Mucosa of descending colon (tissue), 3 donors: ENCODE results near the gene OAS2. TPM values are rescaled to one million over a fixed set of nuclear protein-coding genes. Genes with fewer than 3 reads are reported as not detected.

Experiments
- ATAC-seq: fragments of 200-7000 bp; cut with Tn5 transposase; one replicate; pipeline ENCODE4 v1.9.1; 2020; ENCODE audit warnings: mild to moderate bottlenecking, moderate library complexity
- DNase-seq, 3 donors: peaks; one replicate each; pipeline ENCODE4 v3.0.0-alpha.2; 2020
- H3K36me3 ChIP-seq: fragments of 200-600 bp; one replicate; pipeline ENCODE4 v1.8.0; 2021; ENCODE audit warnings: low read depth, mild to moderate bottlenecking
- H3K4me1 ChIP-seq: fragments of 200-600 bp; one replicate; pipeline ENCODE4 v1.8.0; 2021; ENCODE audit warnings: low read depth, mild to moderate bottlenecking
- H3K4me3 ChIP-seq: fragments of 200-600 bp; one replicate; pipeline ENCODE4 v1.8.0; 2021; ENCODE audit warnings: mild to moderate bottlenecking
- H3K9me3 ChIP-seq: fragments of 200-600 bp; one replicate; pipeline ENCODE4 v1.8.0; 2021; ENCODE audit warnings: mild to moderate bottlenecking
- CTCF ChIP-seq: fragments of 200-600 bp; IDR thresholded peaks from one replicate; pipeline ENCODE4 v1.8.0; 2022; ENCODE audit warnings: antibody characterized with exemption, mild to moderate bottlenecking
- intact Hi-C, 2 donors: fragments of 100-400 bp; cut with DNase I in 1 of 2; cut with micrococcal nuclease in 1 of 2; formaldehyde crosslinking; loops; one replicate each; pipeline versions ENCODE4 v1.11.0 to v1.11.1; 2022; cut with DNase I, micrococcal nuclease
- total RNA-seq, 3 donors: library from RNA; stranded (reverse); fragmentation: NEBNext Ultra II Directional in 2 of 3; extraction: Animal tissue kit (Norgen Biotek cat#: 25700) in 2 of 3; gene quantifications; one replicate each; pipeline versions ENCODE4 v1.2.1 to v1.2.4, GENCODE V29; 2021 to 2023
- donor health status: DM: no; HTN: no; CAD: no; lungs with moderate emphysema.
- donor health status: DM: no; HTN: no; CAD: no.
- donor health status: DM: no; HTN: yes; CAD: no.

Gene OAS2
- total RNA-seq, 3 donors from 2014 or later, result 4.6 to 7.0 (median 5.5) TPM

DNA sequence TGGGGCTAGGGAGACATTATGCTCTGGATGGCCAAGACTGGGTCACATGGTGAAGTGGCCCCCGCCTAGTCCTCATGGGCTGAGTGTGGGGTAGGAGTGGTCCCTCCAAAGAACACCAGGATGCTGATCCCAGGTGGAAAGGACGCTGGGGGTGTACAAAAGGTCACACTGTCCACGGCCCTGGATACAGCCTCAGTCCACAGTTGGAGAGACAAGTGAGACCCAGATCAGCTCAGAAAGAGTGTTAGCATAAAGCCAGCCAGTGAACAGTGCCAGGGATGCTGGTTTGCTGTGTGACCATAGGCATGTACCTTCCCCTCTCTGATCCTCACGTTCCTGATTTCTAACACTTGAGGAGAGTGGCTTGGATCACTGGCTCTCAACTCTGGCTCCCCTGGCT lies 13.4 kb upstream of the OAS2 start:
- TF ChIP-seq CTCF, result no peak
- ATAC-seq (no peak), DNase-seq (no peak)
- H3K4me3 ChIP-seq, result no peak overlapping the region
- H3K9me3 ChIP-seq, result no peaks in the 10 kb centered on the region
- H3K36me3 ChIP-seq, result no peaks in the 10 kb centered on the region
- intact Hi-C loops, result no loop called here
- no peaks in the 10 kb centered on the region for H3K4me1 ChIP-seq

DNA sequence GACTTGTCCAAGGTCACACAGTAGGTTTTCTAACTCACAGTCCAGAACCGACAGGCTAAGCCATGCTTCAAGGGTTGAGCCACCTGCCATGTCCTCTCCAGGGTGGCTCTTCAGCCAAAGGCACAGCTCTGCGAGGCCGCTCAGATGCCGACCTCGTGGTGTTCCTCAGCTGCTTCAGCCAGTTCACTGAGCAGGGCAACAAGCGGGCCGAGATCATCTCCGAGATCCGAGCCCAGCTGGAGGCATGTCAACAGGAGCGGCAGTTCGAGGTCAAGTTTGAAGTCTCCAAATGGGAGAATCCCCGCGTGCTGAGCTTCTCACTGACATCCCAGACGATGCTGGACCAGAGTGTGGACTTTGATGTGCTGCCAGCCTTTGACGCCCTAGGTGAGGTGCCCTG lies 12.7 kb upstream of the OAS2 start:
- intact Hi-C loops, result no loop called here
- ATAC-seq, result no peak
- Histone ChIP-seq H3K4me3 (no peak overlapping the region), H3K36me3 (no peaks in the 10 kb centered on the region), H3K4me1 (no peaks in the 10 kb centered on the region), H3K9me3 (no peaks in the 10 kb centered on the region)
- no peak for TF ChIP-seq CTCF
- DNase-seq, result no peak

- Histone ChIP-seq H3K36me3 (no peaks in the 10 kb centered on the region), H3K4me3 (no peak overlapping the region), H3K9me3 (no peaks in the 10 kb centered on the region), H3K4me1 (no peaks in the 10 kb centered on the region)
- TF ChIP-seq CTCF, result no peak
- DNase-seq (no peak), ATAC-seq (no peak)
- intact Hi-C loops, result no loop called here
These were observed 11.0 kb upstream of the OAS2 start for GRCh38 chr12:112967306-112967705.

GRCh38 chr12:112967858-112968257 lies 10.5 kb upstream of the OAS2 start:
- no peak for DNase-seq
- no peak for TF ChIP-seq CTCF
- intact Hi-C loops, result no loop called here
- H3K4me3 ChIP-seq, result no peak overlapping the region
- H3K36me3 ChIP-seq, result no peaks in the 10 kb centered on the region
- no peak for ATAC-seq
- no peaks in the 10 kb centered on the region for H3K4me1 ChIP-seq
- no peaks in the 10 kb centered on the region for H3K9me3 ChIP-seq

- DNase-seq (no peak), ATAC-seq (no peak)
- Histone ChIP-seq H3K4me3 (no peak overlapping the region), H3K4me1 (no peaks in the 10 kb centered on the region), H3K36me3 (no peaks in the 10 kb centered on the region), H3K9me3 (no peaks in the 10 kb centered on the region)
- intact Hi-C loops, result no loop called here
- TF ChIP-seq CTCF, result no peak
These were observed 8.6 kb upstream of the OAS2 start for GRCh38 chr12:112969547-112970306.

- Histone ChIP-seq H3K4me1 (no peaks in the 10 kb centered on the region), H3K4me3 (no peak overlapping the region), H3K9me3 (no peaks in the 10 kb centered on the region), H3K36me3 (no peaks in the 10 kb centered on the region)
- no peak for DNase-seq
- intact Hi-C loops, result no loop called here
- ATAC-seq, result no peak
- no peak for TF ChIP-seq CTCF
These were observed 7.9 kb upstream of the OAS2 start for GRCh38 chr12:112970391-112970790.
